Peyer's patch (tissue), 4 donors: ENCODE measurements around the gene SYT4.

Source experiments
- CTCF ChIP-seq, 6 experiments: fragments of 450-650 bp in 4 of 6; fragments of 200-600 bp in 2 of 6; sonication (generic) in 1 of 6; IDR thresholded peaks; one replicate each; pipeline ENCODE4 v1.5.1; 2017 to 2019; ENCODE audit warnings: antibody characterized with exemption in 6 of 6, mild to moderate bottlenecking in 3 of 6, moderate library complexity in 1 of 6
- POLR2A ChIP-seq, 2 donors: fragments of 450-650 bp; IDR thresholded peaks; one replicate each; pipeline ENCODE4 v1.5.1; 2017; ENCODE audit warnings: antibody characterized with exemption in 2 of 2, mild to moderate bottlenecking in 2 of 2, moderate library complexity in 2 of 2

- TF ChIP-seq POLR2A (IDR thresholded peaks at IDR 0.05) (no peak), CTCF (IDR thresholded peaks at IDR 0.05) (no peak)
These were observed 54.8 kb downstream of the SYT4 start for GRCh38 chr18:43222501-43222900.
